Heart left ventricle (tissue), 13 donors: ENCODE data around the gene GCSAM.

Source experiments
- POLR2A ChIP-seq, 2 donors: fragments of 450-650 bp; IDR thresholded peaks; one replicate each; pipeline ENCODE4 v1.6.1; 2017; ENCODE audit warnings: antibody characterized with exemption in 2 of 2, mild to moderate bottlenecking in 2 of 2, moderate library complexity in 2 of 2
- TF ChIP-seq, protein P1 (sequence below), 12 donors: fragments of 200-600 bp; sonication (generic) in 4 of 12; IDR thresholded peaks; one replicate each; pipeline versions ENCODE4 v1.5.0 to v1.8.0; 2018 to 2022; ENCODE audit warnings: antibody characterized with exemption in 12 of 12, mild to moderate bottlenecking in 5 of 12
- donor health status: ischemic (EF 13 %, LVEDD 7.1; RV severe dilation, severe dysfunction).
- donor health status: DM: no; HTN: yes; CAD: no.
- donor health status: DM: no; HTN: no; CAD: no.
- donor health status: ischemic (EF 25% LVEDD 6.9; RV normal size, moderate dysfunction).
- donor health status: ischemic (EF 25% LVEDD 5.7; RV mildly dilated, moderate dysfunction).
- donor health status: ischemic (EF 35%, LVEDD 5.7; RV mildly dilated, moderate dysfunction).
- donor health status: nonischemic (EF 11% LVEDD 7.7; RV severe dilation, severe dysfunction).
- donor health status: DM: yes; HTN: yes; CAD: no.
- donor health status: PGD.
- donor health status: ischemic (EF 29% LVEDD 5.4; RV normal size, mild dysfunction).
- donor health status: nonischemic (EF 23%, LVEDD 6.1; RV moderate dilation, normal function).

DNA sequence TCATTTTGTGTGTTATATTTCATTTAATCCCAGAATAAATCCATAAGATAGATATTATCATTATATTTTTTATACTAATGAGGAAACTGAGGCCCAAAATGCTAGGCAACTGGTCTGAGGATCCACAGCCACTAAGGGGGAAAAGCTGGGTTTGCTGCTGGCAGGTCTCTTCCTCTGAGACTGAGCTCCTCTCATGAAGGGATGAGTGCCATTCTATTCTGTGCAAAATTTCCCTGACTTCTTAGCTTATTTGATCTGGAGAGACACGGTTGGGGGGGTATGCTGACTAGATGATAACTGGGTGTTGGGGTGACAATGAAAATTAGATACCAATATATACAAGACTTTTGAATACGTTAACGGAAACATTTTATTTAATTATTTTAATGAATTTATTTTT lies 1.9 kb downstream of the GCSAM start:
- TF ChIP-seq, protein P1, sequence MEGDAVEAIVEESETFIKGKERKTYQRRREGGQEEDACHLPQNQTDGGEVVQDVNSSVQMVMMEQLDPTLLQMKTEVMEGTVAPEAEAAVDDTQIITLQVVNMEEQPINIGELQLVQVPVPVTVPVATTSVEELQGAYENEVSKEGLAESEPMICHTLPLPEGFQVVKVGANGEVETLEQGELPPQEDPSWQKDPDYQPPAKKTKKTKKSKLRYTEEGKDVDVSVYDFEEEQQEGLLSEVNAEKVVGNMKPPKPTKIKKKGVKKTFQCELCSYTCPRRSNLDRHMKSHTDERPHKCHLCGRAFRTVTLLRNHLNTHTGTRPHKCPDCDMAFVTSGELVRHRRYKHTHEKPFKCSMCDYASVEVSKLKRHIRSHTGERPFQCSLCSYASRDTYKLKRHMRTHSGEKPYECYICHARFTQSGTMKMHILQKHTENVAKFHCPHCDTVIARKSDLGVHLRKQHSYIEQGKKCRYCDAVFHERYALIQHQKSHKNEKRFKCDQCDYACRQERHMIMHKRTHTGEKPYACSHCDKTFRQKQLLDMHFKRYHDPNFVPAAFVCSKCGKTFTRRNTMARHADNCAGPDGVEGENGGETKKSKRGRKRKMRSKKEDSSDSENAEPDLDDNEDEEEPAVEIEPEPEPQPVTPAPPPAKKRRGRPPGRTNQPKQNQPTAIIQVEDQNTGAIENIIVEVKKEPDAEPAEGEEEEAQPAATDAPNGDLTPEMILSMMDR (IDR thresholded peaks at IDR 0.05): no peak
- no peak for TF ChIP-seq POLR2A (IDR thresholded peaks at IDR 0.05)
